Measurements from ENCODE around the gene MAPKAPK3.

DNA sequence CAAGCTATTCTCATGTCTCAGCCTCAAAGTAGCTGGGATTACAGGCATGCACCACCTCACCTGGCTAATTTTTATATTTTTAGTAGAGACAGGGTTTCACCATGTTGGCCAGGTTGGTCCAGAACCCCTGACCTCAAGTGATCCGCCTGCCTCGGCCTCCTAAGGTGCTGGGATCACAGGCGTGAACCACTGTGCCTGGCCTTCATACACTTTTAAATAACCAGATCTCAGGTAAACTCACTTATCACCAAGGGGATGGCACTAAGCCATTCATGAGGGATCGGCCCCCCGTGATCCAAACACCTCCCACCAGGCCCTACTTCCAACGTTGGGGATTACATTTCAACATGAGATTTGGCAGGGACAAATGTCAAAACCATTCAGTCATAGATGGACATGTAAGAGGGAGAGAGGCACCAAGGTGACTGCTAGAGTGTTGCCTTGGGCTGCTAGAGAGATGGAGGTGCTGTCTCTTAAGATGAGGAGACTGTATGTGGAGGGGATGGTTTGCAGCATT is 44.4 kb downstream of the MAPKAPK3 start:
- TF ChIP-seq, protein P1, sequence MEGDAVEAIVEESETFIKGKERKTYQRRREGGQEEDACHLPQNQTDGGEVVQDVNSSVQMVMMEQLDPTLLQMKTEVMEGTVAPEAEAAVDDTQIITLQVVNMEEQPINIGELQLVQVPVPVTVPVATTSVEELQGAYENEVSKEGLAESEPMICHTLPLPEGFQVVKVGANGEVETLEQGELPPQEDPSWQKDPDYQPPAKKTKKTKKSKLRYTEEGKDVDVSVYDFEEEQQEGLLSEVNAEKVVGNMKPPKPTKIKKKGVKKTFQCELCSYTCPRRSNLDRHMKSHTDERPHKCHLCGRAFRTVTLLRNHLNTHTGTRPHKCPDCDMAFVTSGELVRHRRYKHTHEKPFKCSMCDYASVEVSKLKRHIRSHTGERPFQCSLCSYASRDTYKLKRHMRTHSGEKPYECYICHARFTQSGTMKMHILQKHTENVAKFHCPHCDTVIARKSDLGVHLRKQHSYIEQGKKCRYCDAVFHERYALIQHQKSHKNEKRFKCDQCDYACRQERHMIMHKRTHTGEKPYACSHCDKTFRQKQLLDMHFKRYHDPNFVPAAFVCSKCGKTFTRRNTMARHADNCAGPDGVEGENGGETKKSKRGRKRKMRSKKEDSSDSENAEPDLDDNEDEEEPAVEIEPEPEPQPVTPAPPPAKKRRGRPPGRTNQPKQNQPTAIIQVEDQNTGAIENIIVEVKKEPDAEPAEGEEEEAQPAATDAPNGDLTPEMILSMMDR (IDR thresholded peaks at IDR 0.05), result no peak
- TF ChIP-seq POLR2A (IDR thresholded peaks at IDR 0.05) (no peak), EP300 (IDR thresholded peaks at IDR 0.05) (no peak)

Measured in ovary (tissue), 3 donors.